Breast epithelium (tissue), 3 donors: ENCODE data around the gene SYNE2.

Experiments
- POLR2A ChIP-seq: fragments of 450-650 bp; IDR thresholded peaks from one replicate; pipeline ENCODE4 v1.6.1; 2016; ENCODE audit warnings: antibody characterized with exemption, mild to moderate bottlenecking, moderate library complexity
- POLR2AphosphoS5 ChIP-seq, 3 donors: sonication (generic); formaldehyde crosslinking; IDR thresholded peaks; one replicate each; pipeline ENCODE4 v1.6.1; 2017; ENCODE audit warnings: antibody characterized with exemption in 3 of 3
- TF ChIP-seq, protein P1 (sequence below), 3 donors: fragments of 450-650 bp; IDR thresholded peaks; one replicate each; pipeline ENCODE4 v1.5.1; 2016 to 2017; ENCODE audit warnings: antibody characterized with exemption in 3 of 3, mild to moderate bottlenecking in 3 of 3, moderate library complexity in 3 of 3

DNA sequence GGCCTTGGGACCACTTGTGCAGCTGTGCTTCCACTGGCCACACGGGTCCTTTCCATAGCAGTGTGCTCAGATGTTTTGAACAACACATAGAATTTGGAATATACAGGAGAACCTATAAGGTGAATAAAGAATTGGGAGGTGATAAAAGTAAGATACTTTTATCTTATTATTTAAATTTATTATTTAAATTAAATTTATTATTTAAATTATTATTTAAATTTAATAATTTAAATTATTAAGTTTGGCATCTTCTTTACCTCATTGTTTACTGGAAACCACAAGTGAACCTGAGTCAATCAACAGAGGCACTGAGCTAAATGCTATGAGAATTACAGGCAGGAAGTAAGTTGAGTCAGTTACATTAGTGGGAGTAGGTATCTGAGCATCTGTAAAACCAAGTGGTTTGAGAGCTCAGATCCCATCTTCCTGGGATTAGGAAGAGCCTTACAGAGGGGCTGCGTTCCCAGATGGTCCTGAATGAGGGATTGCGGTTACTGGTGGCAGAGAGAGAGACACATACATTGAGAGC lies 338.2 kb downstream of the SYNE2 start:
- TF ChIP-seq POLR2A, result no peak
- no peak for TF ChIP-seq POLR2AphosphoS5 (IDR thresholded peaks at IDR 0.05)
- TF ChIP-seq, protein P1, sequence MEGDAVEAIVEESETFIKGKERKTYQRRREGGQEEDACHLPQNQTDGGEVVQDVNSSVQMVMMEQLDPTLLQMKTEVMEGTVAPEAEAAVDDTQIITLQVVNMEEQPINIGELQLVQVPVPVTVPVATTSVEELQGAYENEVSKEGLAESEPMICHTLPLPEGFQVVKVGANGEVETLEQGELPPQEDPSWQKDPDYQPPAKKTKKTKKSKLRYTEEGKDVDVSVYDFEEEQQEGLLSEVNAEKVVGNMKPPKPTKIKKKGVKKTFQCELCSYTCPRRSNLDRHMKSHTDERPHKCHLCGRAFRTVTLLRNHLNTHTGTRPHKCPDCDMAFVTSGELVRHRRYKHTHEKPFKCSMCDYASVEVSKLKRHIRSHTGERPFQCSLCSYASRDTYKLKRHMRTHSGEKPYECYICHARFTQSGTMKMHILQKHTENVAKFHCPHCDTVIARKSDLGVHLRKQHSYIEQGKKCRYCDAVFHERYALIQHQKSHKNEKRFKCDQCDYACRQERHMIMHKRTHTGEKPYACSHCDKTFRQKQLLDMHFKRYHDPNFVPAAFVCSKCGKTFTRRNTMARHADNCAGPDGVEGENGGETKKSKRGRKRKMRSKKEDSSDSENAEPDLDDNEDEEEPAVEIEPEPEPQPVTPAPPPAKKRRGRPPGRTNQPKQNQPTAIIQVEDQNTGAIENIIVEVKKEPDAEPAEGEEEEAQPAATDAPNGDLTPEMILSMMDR (IDR thresholded peaks at IDR 0.05), result no peak
